ENCODE measurements around the gene MYCBPAP.
A peak's percentile ranks its signal among the peaks of the same experiment; 100 is the strongest.

MYCBPAP gene

GRCh38 chr17:50565402-50566350 lies 57.4 kb downstream of the MYCBPAP start:
- Histone ChIP-seq H3K79me2 (ENCODE audit: control insufficient read depth, insufficient read depth, low read length, unreplicated experiment) (no peaks in the 10 kb centered on the region), H3K4me1 (ENCODE audit: control insufficient read depth, insufficient read depth, low read length, unreplicated experiment) (peaks cover 15% of the 10 kb centered on the region), H2AFZ (ENCODE audit: low read length, unreplicated experiment) (peak overlapping the region; percentile 32), H3K4me3 (ENCODE audit: low read depth, low read length) (peak overlapping the region; percentile 60), H3K36me3 (ENCODE audit: insufficient read depth, low read length) (no peaks in the 10 kb centered on the region), H3K27ac (ENCODE audit: low read depth, low read length) (peak overlapping the region; percentile 37; the same call in 1 of the 2 replicates), H3K27me3 (ENCODE audit: insufficient read depth, low read length) (peaks cover 28% of the 10 kb centered on the region)

- no peaks in the 10 kb centered on the region for H3K36me3 ChIP-seq (ENCODE audit: insufficient read depth, low read length)
- H3K79me2 ChIP-seq (ENCODE audit: control insufficient read depth, insufficient read depth, low read length, unreplicated experiment), result no peaks in the 10 kb centered on the region
- peaks cover 12% of the 10 kb centered on the region for H3K4me1 ChIP-seq (ENCODE audit: control insufficient read depth, insufficient read depth, low read length, unreplicated experiment)
- no peak overlapping the region for H3K4me3 ChIP-seq (ENCODE audit: low read depth, low read length)
- H2AFZ ChIP-seq (ENCODE audit: low read length, unreplicated experiment), result no peak overlapping the region
- peaks cover 19% of the 10 kb centered on the region for H3K27me3 ChIP-seq (ENCODE audit: insufficient read depth, low read length)
- no peak overlapping the region for H3K27ac ChIP-seq (ENCODE audit: low read depth, low read length)
Measured at GRCh38 chr17:50566886-50567285, 58.6 kb downstream of the MYCBPAP start.

- H3K36me3 ChIP-seq (ENCODE audit: insufficient read depth, low read length), result no peaks in the 10 kb centered on the region
- no peak overlapping the region for H3K27ac ChIP-seq (ENCODE audit: low read depth, low read length)
- no peaks in the 10 kb centered on the region for H3K79me2 ChIP-seq (ENCODE audit: control insufficient read depth, insufficient read depth, low read length, unreplicated experiment)
- H2AFZ ChIP-seq (ENCODE audit: low read length, unreplicated experiment), result no peak overlapping the region
- no peak overlapping the region for H3K4me3 ChIP-seq (ENCODE audit: low read depth, low read length)
- peaks cover 2% of the 10 kb centered on the region; the same call in 1 of the 2 replicates for H3K27me3 ChIP-seq (ENCODE audit: insufficient read depth, low read length)
- peaks cover 12% of the 10 kb centered on the region for H3K4me1 ChIP-seq (ENCODE audit: control insufficient read depth, insufficient read depth, low read length, unreplicated experiment)
Measured at GRCh38 chr17:50568659-50569058, 60.4 kb downstream of the MYCBPAP start.

- H3K27me3 ChIP-seq (ENCODE audit: insufficient read depth, low read length), result no peaks in the 10 kb centered on the region
- H3K27ac ChIP-seq (ENCODE audit: low read depth, low read length), result no peak overlapping the region
- peaks cover 10% of the 10 kb centered on the region for H3K4me1 ChIP-seq (ENCODE audit: control insufficient read depth, insufficient read depth, low read length, unreplicated experiment)
- no peak overlapping the region for H3K4me3 ChIP-seq (ENCODE audit: low read depth, low read length)
- H3K79me2 ChIP-seq (ENCODE audit: control insufficient read depth, insufficient read depth, low read length, unreplicated experiment), result no peaks in the 10 kb centered on the region
- H2AFZ ChIP-seq (ENCODE audit: low read length, unreplicated experiment), result no peak overlapping the region
- no peaks in the 10 kb centered on the region for H3K36me3 ChIP-seq (ENCODE audit: insufficient read depth, low read length)
Measured at GRCh38 chr17:50569592-50569991, 61.4 kb downstream of the MYCBPAP start.

- H3K79me2 ChIP-seq (ENCODE audit: control insufficient read depth, insufficient read depth, low read length, unreplicated experiment), result no peaks in the 10 kb centered on the region
- no peaks in the 10 kb centered on the region for H3K27me3 ChIP-seq (ENCODE audit: insufficient read depth, low read length)
- peaks cover 6% of the 10 kb centered on the region for H3K4me1 ChIP-seq (ENCODE audit: control insufficient read depth, insufficient read depth, low read length, unreplicated experiment)
- no peaks in the 10 kb centered on the region for H3K36me3 ChIP-seq (ENCODE audit: insufficient read depth, low read length)
- H3K27ac ChIP-seq (ENCODE audit: low read depth, low read length), result no peak overlapping the region
- H3K4me3 ChIP-seq (ENCODE audit: low read depth, low read length), result no peak overlapping the region
- H2AFZ ChIP-seq (ENCODE audit: low read length, unreplicated experiment), result no peak overlapping the region
Measured at GRCh38 chr17:50570032-50570431, 61.8 kb downstream of the MYCBPAP start.

GRCh38 chr17:50570528-50570927 lies 62.3 kb downstream of the MYCBPAP start:
- Histone ChIP-seq H3K36me3 (ENCODE audit: insufficient read depth, low read length) (no peaks in the 10 kb centered on the region), H3K27ac (ENCODE audit: low read depth, low read length) (no peak overlapping the region), H3K27me3 (ENCODE audit: insufficient read depth, low read length) (no peaks in the 10 kb centered on the region), H3K4me3 (ENCODE audit: low read depth, low read length) (no peak overlapping the region), H2AFZ (ENCODE audit: low read length, unreplicated experiment) (no peak overlapping the region), H3K79me2 (ENCODE audit: control insufficient read depth, insufficient read depth, low read length, unreplicated experiment) (no peaks in the 10 kb centered on the region), H3K4me1 (ENCODE audit: control insufficient read depth, insufficient read depth, low read length, unreplicated experiment) (peaks cover 1% of the 10 kb centered on the region)

GRCh38 chr17:50571681-50572080 lies 63.4 kb downstream of the MYCBPAP start:
- no peaks in the 10 kb centered on the region for H3K4me1 ChIP-seq (ENCODE audit: control insufficient read depth, insufficient read depth, low read length, unreplicated experiment)
- no peak overlapping the region for H3K4me3 ChIP-seq (ENCODE audit: low read depth, low read length)
- no peaks in the 10 kb centered on the region for H3K79me2 ChIP-seq (ENCODE audit: control insufficient read depth, insufficient read depth, low read length, unreplicated experiment)
- H2AFZ ChIP-seq (ENCODE audit: low read length, unreplicated experiment), result no peak overlapping the region
- H3K27me3 ChIP-seq (ENCODE audit: insufficient read depth, low read length), result no peaks in the 10 kb centered on the region
- H3K36me3 ChIP-seq (ENCODE audit: insufficient read depth, low read length), result no peaks in the 10 kb centered on the region
- H3K27ac ChIP-seq (ENCODE audit: low read depth, low read length), result no peak overlapping the region

GRCh38 chr17:50572541-50572940 lies 64.3 kb downstream of the MYCBPAP start:
- H2AFZ ChIP-seq (ENCODE audit: low read length, unreplicated experiment), result no peak overlapping the region
- H3K36me3 ChIP-seq (ENCODE audit: insufficient read depth, low read length), result no peaks in the 10 kb centered on the region
- no peaks in the 10 kb centered on the region for H3K27me3 ChIP-seq (ENCODE audit: insufficient read depth, low read length)
- no peaks in the 10 kb centered on the region for H3K4me1 ChIP-seq (ENCODE audit: control insufficient read depth, insufficient read depth, low read length, unreplicated experiment)
- H3K79me2 ChIP-seq (ENCODE audit: control insufficient read depth, insufficient read depth, low read length, unreplicated experiment), result no peaks in the 10 kb centered on the region
- no peak overlapping the region for H3K27ac ChIP-seq (ENCODE audit: low read depth, low read length)
- no peak overlapping the region for H3K4me3 ChIP-seq (ENCODE audit: low read depth, low read length)

GRCh38 chr17:50573866-50574611 lies 65.8 kb downstream of the MYCBPAP start:
- Histone ChIP-seq H3K27ac (ENCODE audit: low read depth, low read length) (no peak overlapping the region), H3K36me3 (ENCODE audit: insufficient read depth, low read length) (no peaks in the 10 kb centered on the region), H2AFZ (ENCODE audit: low read length, unreplicated experiment) (no peak overlapping the region), H3K79me2 (ENCODE audit: control insufficient read depth, insufficient read depth, low read length, unreplicated experiment) (no peaks in the 10 kb centered on the region), H3K27me3 (ENCODE audit: insufficient read depth, low read length) (no peaks in the 10 kb centered on the region), H3K4me1 (ENCODE audit: control insufficient read depth, insufficient read depth, low read length, unreplicated experiment) (no peaks in the 10 kb centered on the region), H3K4me3 (ENCODE audit: low read depth, low read length) (no peak overlapping the region)

GRCh38 chr17:50575581-50576210 lies 67.5 kb downstream of the MYCBPAP start:
- H3K27ac ChIP-seq (ENCODE audit: low read depth, low read length), result no peak overlapping the region
- no peaks in the 10 kb centered on the region for H3K79me2 ChIP-seq (ENCODE audit: control insufficient read depth, insufficient read depth, low read length, unreplicated experiment)
- no peak overlapping the region for H3K4me3 ChIP-seq (ENCODE audit: low read depth, low read length)
- no peaks in the 10 kb centered on the region for H3K36me3 ChIP-seq (ENCODE audit: insufficient read depth, low read length)
- H3K27me3 ChIP-seq (ENCODE audit: insufficient read depth, low read length), result no peaks in the 10 kb centered on the region
- H3K4me1 ChIP-seq (ENCODE audit: control insufficient read depth, insufficient read depth, low read length, unreplicated experiment), result no peaks in the 10 kb centered on the region
- no peak overlapping the region for H2AFZ ChIP-seq (ENCODE audit: low read length, unreplicated experiment)
